ENCODE measurements around the gene AMFR.

The AMFR gene

DNA sequence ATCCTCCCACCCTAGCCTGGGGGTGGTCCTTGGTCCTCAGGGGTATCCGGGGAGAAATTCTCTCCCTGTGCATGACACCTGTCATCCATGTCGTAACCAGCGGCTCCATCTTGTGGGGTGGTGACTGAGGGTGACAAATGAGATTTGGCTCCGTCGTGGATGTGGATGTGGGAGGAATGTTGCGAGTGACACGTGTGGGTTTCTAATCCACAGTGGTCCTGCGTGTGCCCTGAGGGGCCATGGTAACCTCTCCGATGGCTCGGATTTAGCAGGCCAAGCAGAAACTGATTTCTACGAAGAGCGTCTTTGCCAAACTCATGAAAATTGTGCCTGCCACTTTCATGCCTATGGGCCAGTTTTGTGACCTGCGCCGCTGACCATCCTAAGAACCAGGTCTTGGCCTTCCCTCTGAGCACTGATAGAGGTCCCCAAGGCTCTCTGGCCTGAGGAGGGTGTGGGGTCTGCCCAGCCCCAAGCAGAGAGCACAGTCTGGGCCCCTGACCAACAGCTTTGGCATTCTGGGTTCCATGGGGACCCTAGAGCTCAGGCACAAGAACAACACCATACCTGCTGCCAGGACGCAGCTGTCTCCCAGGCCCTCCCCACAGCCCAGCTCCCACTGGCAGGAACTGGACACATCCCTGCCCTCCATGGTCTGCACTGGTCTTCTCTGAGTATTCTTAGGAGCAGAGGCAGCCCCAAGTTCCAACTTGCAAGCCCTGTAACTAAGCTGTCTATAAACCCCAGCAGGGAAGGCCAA is 79.0 kb downstream of the AMFR start:
- Mint-ChIP-seq H3K4me1 (ENCODE audit: low read depth) (no peaks in the 10 kb centered on the region), H3K27ac (no peak overlapping the region), H3K36me3 (ENCODE audit: low read depth) (no peaks in the 10 kb centered on the region), H3K27me3 (ENCODE audit: low read depth) (no peaks in the 10 kb centered on the region), H3K9me3 (no peaks in the 10 kb centered on the region), H3K4me3 (no peak overlapping the region)

DNA sequence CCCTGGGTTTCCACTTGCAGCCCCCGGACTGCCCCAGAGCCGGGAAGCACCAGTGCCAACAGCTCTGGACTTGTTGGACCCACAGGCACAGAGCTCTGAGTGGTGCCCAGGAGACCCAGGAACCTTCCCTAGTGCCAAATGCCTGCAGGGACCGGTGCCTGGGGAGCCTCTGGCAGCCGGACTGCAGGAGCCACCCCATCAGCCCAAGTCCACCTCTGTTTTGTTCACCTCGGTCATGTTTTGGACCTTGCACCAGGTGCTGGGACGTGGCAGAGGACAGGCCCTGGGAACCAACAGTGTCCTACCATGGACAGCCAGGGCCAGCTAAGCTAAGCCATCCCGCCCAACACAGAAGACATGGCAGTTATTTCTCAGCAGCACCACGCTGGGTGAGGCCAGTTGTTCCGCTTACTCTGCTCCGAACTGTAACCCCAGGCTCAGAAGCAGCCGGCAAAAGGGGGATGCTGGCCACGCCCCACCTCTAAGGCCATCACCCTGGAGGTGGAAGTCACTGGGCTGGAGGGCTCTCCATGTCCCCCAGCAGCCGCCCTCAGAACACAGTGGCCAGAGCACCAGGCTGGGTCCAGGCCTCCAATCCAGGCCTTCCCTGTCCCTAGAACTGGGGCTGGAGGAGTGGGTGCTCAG is 79.8 kb downstream of the AMFR start:
- no peaks in the 10 kb centered on the region for H3K9me3 Mint-ChIP-seq
- H3K27ac Mint-ChIP-seq: no peak overlapping the region
- no peaks in the 10 kb centered on the region for H3K36me3 Mint-ChIP-seq (ENCODE audit: low read depth)

DNA sequence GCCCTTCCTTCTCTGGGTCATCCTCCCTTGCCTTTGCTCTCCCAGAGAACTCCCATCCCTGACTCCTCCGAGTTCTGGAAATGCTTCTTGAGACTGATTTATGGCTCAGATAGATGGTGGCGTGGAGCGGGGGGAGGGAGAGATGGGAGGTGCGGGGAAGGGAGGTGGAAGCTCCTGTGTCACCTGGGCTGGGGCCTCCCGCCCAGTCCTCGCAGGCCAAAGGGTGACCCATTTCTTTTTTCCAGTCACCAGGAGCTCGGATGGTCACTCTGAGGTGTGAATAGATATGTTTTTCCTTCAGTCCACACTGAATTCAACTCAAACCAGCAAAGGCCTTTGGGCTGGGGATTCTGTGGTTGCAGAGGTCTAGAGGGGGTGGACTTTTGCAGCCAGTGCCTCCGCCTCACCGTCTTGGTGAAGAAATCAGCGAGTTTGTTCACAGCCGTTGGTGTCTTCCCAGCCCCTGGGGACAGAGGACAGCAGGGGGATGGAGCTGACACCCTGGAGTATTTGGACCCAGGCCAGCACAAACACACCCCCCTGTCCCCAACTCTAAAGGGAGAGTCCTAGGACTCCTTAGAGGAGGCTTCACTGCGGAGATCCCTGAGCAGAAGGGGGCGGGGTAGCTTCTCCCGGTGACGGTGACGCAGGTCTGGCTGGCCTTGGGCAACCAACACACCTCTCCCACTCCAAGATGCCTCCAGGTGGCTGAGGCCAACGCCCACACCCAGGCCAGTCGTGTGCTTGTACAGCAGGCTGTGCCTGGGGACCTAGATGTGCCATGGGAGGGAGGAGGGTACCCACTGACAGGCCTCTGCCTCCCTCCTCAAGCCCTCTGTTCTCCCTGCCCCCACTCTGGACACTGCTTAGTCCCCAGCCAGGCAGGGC is 80.6 kb downstream of the AMFR start:
- no peak overlapping the region for H3K4me3 Mint-ChIP-seq
- no peaks in the 10 kb centered on the region for H3K9me3 Mint-ChIP-seq
- no peaks in the 10 kb centered on the region for H3K27me3 Mint-ChIP-seq (ENCODE audit: low read depth)

More for the DNA sequence above, 79.8 kb downstream of the AMFR start:
- Mint-ChIP-seq H3K4me1 (ENCODE audit: low read depth) (no peaks in the 10 kb centered on the region), H3K4me3 (no peak overlapping the region), H3K27me3 (ENCODE audit: low read depth) (no peaks in the 10 kb centered on the region)

DNA sequence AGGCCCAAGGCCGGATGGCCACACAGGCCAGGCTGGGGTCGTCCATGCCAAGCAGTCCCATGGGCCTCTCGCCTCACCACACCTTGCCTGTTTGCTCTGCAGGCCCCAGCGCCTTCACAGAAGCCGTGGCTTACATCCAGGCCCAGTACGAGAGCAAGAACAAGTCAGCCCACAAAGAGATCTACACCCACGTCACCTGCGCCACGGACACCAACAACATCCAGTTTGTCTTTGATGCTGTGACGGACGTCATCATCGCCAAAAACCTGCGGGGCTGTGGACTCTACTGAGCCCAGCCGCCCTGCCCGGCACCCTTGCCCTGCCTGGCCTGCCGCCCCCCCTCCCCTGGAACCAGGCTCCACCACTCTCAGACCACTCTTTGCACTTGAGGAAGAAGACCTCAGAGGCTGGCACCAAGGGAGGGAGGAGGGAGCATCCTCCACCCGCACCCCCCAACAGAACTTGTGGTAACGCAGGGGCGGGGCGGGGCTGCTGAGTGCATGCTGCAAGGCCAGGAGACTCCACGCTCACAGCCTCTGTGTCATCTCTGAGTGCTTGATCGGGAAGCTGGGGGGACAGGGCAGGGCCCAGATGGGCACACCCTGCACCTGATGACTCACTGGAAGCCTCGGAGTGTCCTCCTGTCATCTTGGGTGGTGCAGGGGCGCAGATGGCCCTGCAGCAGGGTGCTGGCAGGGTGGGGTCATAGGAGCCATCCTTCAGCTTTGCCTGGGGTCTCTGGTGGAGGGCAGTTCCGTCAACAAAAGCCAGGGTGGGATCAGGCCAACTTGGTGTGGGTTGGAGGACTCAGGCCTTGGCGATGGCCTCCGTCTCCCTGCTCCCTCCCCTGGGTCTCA is 81.5 kb downstream of the AMFR start:
- no peak overlapping the region for H3K27ac Mint-ChIP-seq
- no peaks in the 10 kb centered on the region for H3K9me3 Mint-ChIP-seq
- no peaks in the 10 kb centered on the region for H3K36me3 Mint-ChIP-seq (ENCODE audit: low read depth)
- no peaks in the 10 kb centered on the region for H3K4me1 Mint-ChIP-seq (ENCODE audit: low read depth)
- no peaks in the 10 kb centered on the region for H3K27me3 Mint-ChIP-seq (ENCODE audit: low read depth)
- H3K4me3 Mint-ChIP-seq: no peak overlapping the region

More for the DNA sequence above, 80.6 kb downstream of the AMFR start:
- Mint-ChIP-seq H3K4me1 (ENCODE audit: low read depth) (no peaks in the 10 kb centered on the region), H3K36me3 (ENCODE audit: low read depth) (no peaks in the 10 kb centered on the region), H3K27ac (no peak overlapping the region)

DNA sequence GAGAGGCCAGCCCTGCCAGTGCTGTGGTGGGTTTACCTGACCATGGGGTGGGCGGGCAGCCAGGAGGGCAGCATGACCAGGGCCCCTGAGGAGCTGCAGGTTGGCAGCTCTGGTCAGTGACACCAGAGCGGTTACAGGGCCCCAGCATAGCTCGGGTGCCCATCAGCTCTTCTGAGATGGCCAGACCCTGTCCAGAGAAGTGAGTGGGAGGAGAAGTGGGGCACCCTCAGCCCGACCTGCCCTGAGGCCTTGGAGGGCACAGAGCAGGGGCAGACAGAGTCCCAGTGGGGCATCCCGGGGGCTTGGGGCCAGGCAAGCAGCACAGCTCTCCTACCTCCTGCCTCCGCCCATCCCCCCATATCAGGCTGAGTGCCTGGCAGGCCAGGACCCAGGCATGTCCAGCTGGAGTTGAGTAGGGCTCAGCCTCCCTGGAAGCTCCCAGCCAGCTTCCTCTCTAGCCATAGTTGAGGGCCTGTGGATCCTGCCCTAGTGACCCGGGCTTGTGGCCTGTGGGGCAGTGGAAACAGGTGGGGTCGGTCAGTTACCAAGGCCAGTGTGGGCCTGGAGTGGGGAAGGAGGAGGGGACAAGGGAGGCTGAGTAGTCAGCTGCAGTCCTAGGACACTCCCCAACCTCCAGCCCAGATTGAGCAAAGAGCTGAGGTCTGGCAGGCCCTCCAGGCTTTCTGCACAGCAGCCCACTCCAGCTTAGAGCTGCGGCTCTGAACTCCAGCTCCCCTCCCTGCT is 83.5 kb downstream of the AMFR start:
- Mint-ChIP-seq H3K27ac (no peak overlapping the region), H3K27me3 (ENCODE audit: low read depth) (no peaks in the 10 kb centered on the region), H3K4me1 (ENCODE audit: low read depth) (no peaks in the 10 kb centered on the region), H3K4me3 (no peak overlapping the region), H3K9me3 (no peaks in the 10 kb centered on the region), H3K36me3 (ENCODE audit: low read depth) (no peaks in the 10 kb centered on the region)

DNA sequence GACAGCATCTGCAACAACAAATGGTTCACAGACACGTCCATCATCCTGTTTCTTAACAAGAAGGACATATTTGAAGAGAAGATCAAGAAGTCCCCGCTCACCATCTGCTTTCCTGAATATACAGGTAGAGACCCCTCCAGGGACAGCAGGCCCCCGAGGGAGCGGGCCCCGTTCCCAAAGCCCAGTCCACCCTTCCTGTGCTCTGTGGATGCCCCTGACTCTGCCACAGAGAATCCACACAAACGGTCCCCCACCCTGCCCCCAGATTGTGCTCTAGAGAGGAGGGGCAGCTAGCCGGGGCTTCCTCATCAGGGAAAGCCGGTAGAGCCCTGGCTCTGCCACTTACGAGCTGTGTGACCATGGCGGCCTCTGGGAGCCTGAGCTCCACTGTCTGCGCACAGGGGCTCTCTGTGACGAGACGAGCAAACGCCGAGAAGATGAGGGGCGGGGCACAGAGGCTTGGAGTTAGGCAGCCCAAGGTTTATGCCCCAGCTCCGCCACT is 84.4 kb downstream of the AMFR start:
- Mint-ChIP-seq H3K4me1 (ENCODE audit: low read depth) (no peaks in the 10 kb centered on the region), H3K27me3 (ENCODE audit: low read depth) (no peaks in the 10 kb centered on the region), H3K9me3 (no peaks in the 10 kb centered on the region), H3K4me3 (no peak overlapping the region), H3K27ac (no peak overlapping the region), H3K36me3 (ENCODE audit: low read depth) (no peaks in the 10 kb centered on the region)

DNA sequence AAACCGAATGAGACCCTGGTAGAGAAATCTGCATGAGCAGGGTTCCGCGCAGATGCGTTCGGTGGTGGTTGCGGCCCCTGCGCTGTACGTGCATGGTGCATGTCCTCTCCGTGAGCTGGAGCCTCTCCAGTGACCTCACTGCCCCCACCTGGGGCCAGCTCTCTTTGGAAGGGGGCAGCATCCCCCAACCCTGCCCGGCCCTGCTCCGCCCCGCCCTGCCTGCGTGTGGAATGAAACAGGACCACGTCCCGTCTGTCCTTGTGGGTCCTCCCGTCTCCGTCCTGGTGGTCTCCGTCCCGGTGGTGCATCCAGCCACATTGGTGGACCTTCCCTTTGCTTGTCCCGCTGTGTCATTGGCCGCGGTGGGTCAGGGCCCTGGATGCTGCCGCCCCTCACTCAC is 84.9 kb downstream of the AMFR start:
- Mint-ChIP-seq H3K4me3 (no peak overlapping the region), H3K27ac (no peak overlapping the region), H3K27me3 (ENCODE audit: low read depth) (no peaks in the 10 kb centered on the region), H3K9me3 (no peaks in the 10 kb centered on the region), H3K36me3 (ENCODE audit: low read depth) (no peaks in the 10 kb centered on the region), H3K4me1 (ENCODE audit: low read depth) (no peaks in the 10 kb centered on the region)

DNA sequence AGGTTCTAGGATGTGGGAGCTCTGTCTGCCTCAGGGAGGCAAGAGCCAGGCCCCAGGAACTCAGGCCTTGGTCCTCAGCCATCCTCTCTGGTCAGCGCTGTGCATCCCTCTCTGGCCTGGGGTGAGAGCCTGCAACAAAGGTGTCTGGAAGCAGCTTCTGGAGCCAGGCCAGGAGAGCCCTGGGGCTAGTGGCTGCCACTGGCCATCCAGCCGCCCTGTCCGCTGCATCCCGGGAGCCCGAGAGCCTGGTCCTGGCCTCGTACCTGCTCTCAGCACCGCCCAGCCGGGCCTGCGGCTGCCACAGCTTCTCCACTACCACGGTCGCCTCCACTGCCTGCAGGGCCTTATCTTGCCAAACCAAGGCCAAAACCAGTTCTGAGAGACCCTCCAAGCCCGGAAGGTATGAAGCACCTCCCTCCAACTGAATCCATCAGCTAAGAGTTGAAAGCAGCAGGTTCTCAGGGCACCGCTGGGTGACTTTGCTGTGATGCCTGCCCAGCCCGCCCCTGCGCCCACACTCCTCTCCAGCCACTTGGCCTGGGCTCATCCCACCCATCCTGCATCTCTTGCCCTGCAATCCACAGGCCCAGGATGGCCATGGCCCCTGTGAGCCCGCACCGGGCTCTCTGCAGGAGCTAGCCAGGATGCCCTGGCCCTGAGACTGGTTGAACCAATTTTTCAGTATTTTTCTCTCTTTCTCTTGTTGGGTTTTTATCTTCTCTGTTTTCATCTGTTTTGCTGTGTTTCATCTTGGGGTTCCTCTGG is 85.7 kb downstream of the AMFR start:
- no peak overlapping the region for H3K27ac Mint-ChIP-seq
- H3K4me1 Mint-ChIP-seq (ENCODE audit: low read depth): no peaks in the 10 kb centered on the region
- no peak overlapping the region for H3K4me3 Mint-ChIP-seq
- no peaks in the 10 kb centered on the region for H3K36me3 Mint-ChIP-seq (ENCODE audit: low read depth)
- H3K9me3 Mint-ChIP-seq: no peaks in the 10 kb centered on the region
- H3K27me3 Mint-ChIP-seq (ENCODE audit: low read depth): no peaks in the 10 kb centered on the region

DNA sequence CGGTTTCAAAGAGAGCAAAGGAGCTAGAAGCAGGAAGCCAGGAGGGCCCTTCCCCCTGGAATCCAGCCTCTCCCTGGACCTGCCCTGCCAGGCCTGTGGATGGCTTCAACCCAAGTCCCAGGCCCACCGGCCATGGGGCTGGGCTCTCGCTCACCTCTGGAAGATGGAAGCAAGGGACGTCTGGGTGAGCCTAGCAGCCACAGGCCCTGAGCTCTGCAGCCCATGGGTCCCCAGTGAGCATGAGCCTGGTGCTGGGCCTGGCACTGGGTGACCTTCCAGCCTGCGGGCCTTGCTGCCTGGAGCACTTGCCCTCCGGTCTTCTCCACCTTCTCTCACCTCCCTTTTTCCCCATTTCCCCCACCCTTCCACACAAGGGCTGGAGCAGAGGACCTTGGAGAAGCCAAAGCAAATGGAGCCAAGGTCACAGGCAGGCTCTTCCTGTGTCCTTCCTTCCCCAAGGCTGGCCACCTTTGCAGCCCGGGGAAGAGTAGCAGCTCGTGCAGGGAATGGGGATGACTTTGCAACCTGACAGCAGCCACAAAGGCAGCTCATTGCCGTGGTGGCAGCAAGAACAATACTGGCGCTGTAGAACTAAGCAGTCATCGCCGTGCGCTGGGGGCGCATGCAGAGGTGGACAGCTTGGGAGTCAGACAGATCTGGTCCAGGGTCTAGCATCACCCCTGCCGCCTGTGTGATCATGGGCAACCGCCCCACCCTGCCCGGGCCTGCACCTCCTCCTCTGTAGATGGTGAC is 86.6 kb downstream of the AMFR start:
- H3K36me3 Mint-ChIP-seq (ENCODE audit: low read depth): no peaks in the 10 kb centered on the region
- H3K4me1 Mint-ChIP-seq (ENCODE audit: low read depth): no peaks in the 10 kb centered on the region
- no peaks in the 10 kb centered on the region for H3K27me3 Mint-ChIP-seq (ENCODE audit: low read depth)
- H3K9me3 Mint-ChIP-seq: no peaks in the 10 kb centered on the region
- H3K27ac Mint-ChIP-seq: no peak overlapping the region
- no peak overlapping the region for H3K4me3 Mint-ChIP-seq

DNA sequence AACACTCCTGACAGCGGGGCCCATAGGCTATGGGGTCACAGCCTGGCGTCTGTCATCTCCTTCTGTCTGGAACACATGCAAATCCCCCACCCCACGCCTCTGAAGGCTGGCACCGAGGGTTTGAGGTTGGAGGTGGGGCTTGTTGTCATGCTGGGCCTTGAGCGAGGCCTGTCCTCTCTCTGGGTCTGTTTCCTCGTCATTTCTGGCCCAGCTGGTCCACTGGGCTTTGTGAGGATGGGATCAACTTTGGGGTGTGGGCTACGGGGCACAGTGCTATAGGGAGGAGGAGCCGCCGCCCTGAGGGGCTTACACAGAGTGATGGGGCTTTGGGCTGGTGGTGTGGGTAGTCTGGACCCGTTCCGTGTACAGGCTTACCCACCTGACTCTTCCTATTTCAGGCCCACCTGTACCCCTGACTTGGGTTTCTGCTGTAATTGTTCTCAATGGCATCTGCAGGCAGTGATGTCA is 87.5 kb downstream of the AMFR start:
- no peaks in the 10 kb centered on the region for H3K9me3 Mint-ChIP-seq
- no peaks in the 10 kb centered on the region for H3K27me3 Mint-ChIP-seq (ENCODE audit: low read depth)
- H3K36me3 Mint-ChIP-seq (ENCODE audit: low read depth): no peaks in the 10 kb centered on the region
- no peak overlapping the region for H3K27ac Mint-ChIP-seq
- H3K4me1 Mint-ChIP-seq (ENCODE audit: low read depth): no peaks in the 10 kb centered on the region
- H3K4me3 Mint-ChIP-seq: no peak overlapping the region

DNA sequence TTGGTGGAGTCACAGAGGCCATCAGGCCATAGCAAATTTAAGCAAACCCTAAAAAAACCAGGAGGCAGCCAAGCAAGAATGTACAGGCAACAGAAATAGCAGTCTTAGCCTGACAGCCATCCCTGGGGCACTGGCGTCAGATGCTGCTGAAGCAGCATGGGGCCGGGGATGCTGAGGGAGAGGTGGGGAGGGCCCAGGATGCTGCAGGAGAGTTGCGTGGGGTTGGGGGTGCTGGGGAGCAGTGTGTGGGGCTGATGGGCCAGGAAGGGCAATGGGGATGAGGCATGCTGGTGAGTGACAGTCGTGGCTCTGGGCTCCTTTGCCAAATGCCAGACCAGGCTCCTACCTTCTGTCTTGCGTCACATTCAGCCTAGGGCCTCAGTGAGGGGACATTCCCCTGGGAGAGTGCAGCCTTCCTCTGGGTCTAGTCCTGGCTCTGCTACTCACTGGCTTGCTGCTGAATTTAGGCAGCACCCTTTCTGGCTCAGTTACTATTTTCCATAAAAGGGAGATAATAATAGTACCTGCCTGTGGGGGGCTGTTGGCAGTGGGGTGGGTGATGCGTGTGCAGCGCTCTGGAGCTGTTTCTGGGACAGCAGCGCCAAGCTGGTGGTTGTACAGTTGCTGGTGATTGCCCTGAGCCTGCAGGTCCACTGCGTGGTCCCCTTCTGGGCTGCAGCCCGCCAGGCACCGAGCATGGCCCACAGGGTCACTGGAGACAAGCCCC is 88.1 kb downstream of the AMFR start:
- H3K27me3 Mint-ChIP-seq (ENCODE audit: low read depth): no peaks in the 10 kb centered on the region
- H3K9me3 Mint-ChIP-seq: no peaks in the 10 kb centered on the region
- no peak overlapping the region for H3K27ac Mint-ChIP-seq
- no peaks in the 10 kb centered on the region for H3K4me1 Mint-ChIP-seq (ENCODE audit: low read depth)
- H3K4me3 Mint-ChIP-seq: no peak overlapping the region
- H3K36me3 Mint-ChIP-seq (ENCODE audit: low read depth): no peaks in the 10 kb centered on the region

DNA sequence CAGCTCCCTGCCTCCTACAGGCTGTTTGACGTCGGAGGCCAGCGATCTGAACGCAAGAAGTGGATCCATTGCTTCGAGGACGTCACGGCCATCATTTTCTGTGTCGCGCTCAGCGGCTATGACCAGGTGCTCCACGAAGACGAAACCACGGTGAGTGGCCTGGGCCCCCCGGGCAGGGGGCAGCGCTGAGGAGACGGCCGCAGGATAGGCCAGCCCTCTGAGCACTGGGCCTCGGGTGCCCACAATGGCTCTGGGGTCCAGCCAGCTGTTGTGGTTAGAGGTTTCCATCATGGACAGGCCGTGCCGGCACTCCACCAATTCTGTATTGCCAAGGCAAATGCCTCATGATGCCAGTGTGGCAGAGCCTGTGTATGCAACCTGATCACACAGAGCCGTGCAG is 88.6 kb downstream of the AMFR start:
- Mint-ChIP-seq H3K27me3 (ENCODE audit: low read depth) (no peaks in the 10 kb centered on the region), H3K36me3 (ENCODE audit: low read depth) (no peaks in the 10 kb centered on the region), H3K27ac (no peak overlapping the region), H3K9me3 (no peaks in the 10 kb centered on the region), H3K4me1 (ENCODE audit: low read depth) (no peaks in the 10 kb centered on the region), H3K4me3 (no peak overlapping the region)

Measured in T-helper 1 cell treated with Interleukin-12 subunit alpha and Interleukin-12 subunit beta and Interleukin-4 antibody, amounts not matched to agents 30 μg/mL and 1 μg/mL, for 36 hours (primary cell).